DMS 273 treated with DMSO at 0.1 percent for 48 hours (cell line): ENCODE data around the gene MOB1B.
"Not testable (repeated sequence)": the region's sequence is repeated elsewhere in the genome, so short reads cannot be mapped to it uniquely, and the experiment has no call there.

Source experiments
- DNase-seq: peaks from one replicate; lab custom pipeline; 2025; lab: John Stamatoyannopoulos, UW

Gene MOB1B

GRCh38 chr4:71009086-71009485 lies 106.9 kb downstream of the MOB1B start:
- DNase-seq, result no peak

- DNase-seq, result no peak
Observed at GRCh38 chr4:71009890-71010588, 107.9 kb downstream of the MOB1B start.

GRCh38 chr4:71011451-71011850 lies 109.3 kb downstream of the MOB1B start:
- no peak for DNase-seq

GRCh38 chr4:71017391-71017790 lies 115.2 kb downstream of the MOB1B start:
- not testable (repeated sequence) for DNase-seq

GRCh38 chr4:71020611-71021010 lies 118.4 kb downstream of the MOB1B start:
- no peak for DNase-seq

- no peak for DNase-seq
Observed at GRCh38 chr4:71025654-71026053, 123.5 kb downstream of the MOB1B start.

- peak; percentile 43 for DNase-seq
Observed at GRCh38 chr4:71026086-71026485, 123.9 kb downstream of the MOB1B start.

GRCh38 chr4:71027611-71028010 lies 125.4 kb downstream of the MOB1B start:
- DNase-seq, result no peak

- no peak for DNase-seq
Observed at GRCh38 chr4:71029504-71029903, 127.3 kb downstream of the MOB1B start.

GRCh38 chr4:71032106-71032505 lies 129.9 kb downstream of the MOB1B start:
- not testable (repeated sequence) for DNase-seq
